HG02852 (cell line): ENCODE data around the gene SLC6A13.
"Not testable (repeated sequence)": the region's sequence is repeated elsewhere in the genome, so short reads cannot be mapped to it uniquely, and the experiment has no call there.

Experiments
- ATAC-seq: cut with Tn5 transposase; IDR thresholded peaks from one replicate; pipeline ENCODE4 v1.9.1; 2021; ENCODE audit warnings: mild to moderate bottlenecking, moderate library complexity; ENCODE audit not compliant: unreplicated experiment

The SLC6A13 gene

GRCh38 chr12:262817-263216 is at the start of gene SLC6A13:
SLC6A13 (minus strand) TSS chr12:262836; CDS start chr12:260052, 2,784 bp downstream.
- no peak for ATAC-seq

DNA sequence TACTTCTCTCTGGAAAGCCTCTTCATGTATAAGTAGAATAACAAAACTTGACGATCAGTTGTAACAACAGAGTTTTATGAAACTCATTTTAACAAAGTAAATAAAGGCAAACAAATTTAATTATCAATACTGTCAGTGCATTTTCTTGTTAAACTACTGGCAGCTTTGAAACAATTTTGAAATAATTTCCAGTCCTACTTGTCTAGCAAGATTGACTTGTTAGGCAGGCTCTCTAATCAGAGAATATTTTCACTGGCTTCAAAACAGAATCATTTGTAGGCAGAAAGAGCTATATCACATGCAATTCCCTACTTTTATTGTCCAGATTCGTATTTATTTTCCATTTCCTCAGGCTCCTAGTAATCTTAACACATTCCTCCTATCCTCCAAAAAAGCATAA is 45.9 kb upstream of the SLC6A13 start:
- no peak for ATAC-seq

DNA sequence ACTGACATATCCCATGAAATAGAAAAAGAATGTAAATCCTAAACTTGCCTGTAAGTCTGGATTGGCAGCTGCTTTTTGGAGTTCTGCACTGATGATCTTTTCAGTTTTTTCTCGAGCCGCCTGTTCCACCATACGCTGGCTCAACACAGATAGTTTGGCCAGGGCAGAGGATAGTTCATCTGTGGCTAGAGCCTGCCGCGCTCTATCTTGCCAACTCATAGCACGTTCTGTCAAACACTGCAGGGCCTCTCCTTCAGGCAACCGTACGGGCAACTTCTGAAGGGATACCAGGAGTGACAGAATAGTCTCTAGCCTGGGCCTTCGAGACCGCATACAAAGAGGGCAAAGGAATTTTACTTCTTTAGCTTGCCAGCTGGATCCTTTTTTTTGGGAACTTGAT is 44.8 kb upstream of the SLC6A13 start:
- no peak for ATAC-seq

DNA sequence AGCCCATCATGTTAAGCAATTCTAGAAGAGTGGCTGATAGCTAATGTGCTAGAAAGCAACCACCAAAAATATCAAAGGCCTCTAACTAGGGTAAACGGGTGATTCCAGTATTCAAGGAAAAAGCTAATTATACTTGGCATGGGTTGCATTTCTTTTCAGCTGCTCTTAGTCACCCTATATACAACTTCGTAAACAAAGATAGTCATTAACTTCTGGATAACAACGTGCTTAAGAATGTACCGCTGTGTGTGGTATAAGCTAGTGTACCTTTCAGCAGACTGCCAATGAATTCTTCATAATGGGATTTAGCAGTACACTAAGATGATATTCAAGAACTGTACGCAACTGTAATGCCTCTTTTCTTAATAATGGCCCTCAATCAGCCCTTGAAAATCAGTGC is 42.2 kb upstream of the SLC6A13 start:
- ATAC-seq: no peak

DNA sequence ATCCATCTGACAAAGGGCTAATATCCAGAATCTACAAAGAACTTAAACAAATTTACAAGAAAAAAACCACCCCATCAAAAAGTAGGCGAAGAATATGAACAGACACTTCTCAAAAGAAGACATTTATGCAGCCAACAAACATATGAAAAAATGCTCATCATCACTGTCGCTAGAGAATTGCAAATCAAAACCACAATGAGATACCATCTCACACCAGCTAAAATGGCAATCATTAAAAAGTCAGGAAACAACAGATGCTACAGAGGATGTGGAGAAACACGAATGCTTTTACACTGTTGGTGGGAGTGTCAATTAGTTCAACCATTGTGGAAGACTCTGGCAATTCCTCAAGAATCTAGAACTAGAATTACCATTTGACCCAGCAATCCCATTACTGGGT is 40.1 kb upstream of the SLC6A13 start:
- ATAC-seq: not testable (repeated sequence)

- not testable (repeated sequence) for ATAC-seq
These were observed 37.5 kb upstream of the SLC6A13 start for GRCh38 chr12:300166-300565.

DNA sequence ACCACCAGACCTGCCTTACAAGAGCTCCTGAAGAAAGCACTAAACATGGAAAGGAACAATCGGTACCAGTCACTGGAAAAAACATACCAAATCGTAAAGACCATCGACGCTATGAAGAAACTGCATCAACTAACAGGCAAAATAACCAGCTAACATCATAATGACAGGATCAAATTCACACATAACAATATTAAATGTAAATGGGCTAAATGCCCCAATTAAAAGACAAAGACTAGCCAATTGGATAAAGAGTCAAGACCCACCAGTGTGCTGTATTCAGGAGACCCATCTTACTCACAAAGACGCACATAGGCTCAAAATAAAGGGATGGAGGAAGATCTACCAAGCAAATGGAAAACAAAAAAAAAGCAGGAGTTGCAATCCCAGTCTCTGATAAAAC is 36.9 kb upstream of the SLC6A13 start:
- not testable (repeated sequence) for ATAC-seq

- ATAC-seq: not testable (repeated sequence)
These were observed 35.4 kb upstream of the SLC6A13 start for GRCh38 chr12:298059-298458.

DNA sequence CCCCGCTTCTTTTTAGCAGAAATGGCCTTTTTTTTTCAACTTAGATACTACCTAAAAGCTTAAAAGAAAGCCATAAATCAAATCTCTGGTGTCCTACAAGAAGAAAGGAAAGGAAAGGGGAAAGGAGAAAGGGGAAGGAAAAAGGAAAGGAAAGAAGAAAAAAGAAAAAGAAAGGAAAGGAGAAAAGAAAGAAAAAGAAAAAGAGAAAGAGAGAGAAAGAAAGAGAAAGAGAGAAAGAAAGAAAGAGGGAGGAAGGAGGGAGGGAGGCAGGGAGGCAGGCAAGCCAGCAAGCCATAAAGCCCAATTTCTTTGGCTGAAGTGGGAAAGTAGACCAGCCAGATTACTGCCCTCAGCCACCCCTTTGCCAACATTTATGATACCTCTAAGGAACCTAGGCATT is 32.5 kb upstream of the SLC6A13 start:
- ATAC-seq: no peak

DNA sequence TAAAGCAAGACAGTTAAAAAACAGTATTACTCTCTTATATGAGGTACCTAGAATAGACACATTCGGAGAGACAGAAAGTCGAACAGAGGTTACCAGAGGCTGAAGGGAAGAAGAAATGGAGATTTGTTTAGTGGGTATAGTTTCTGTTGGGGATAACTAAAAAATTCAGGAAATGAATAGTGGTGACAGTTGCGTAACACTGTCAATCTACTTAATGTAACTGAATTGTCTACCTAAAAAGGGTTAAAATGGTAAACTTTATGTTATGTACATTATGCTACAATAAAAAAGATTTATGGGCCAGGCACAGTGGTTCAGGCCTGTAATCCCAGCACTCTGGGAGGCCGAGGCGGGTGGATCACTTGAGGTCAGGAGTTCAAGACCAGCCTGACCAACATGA is 30.6 kb upstream of the SLC6A13 start:
- no peak for ATAC-seq

GRCh38 chr12:292186-292585 is 29.6 kb upstream of the SLC6A13 start:
- no peak for ATAC-seq

GRCh38 chr12:291153-291723 is 28.6 kb upstream of the SLC6A13 start:
- no peak for ATAC-seq

- ATAC-seq: no peak
These were observed 26.1 kb upstream of the SLC6A13 start for GRCh38 chr12:288687-289086.

DNA sequence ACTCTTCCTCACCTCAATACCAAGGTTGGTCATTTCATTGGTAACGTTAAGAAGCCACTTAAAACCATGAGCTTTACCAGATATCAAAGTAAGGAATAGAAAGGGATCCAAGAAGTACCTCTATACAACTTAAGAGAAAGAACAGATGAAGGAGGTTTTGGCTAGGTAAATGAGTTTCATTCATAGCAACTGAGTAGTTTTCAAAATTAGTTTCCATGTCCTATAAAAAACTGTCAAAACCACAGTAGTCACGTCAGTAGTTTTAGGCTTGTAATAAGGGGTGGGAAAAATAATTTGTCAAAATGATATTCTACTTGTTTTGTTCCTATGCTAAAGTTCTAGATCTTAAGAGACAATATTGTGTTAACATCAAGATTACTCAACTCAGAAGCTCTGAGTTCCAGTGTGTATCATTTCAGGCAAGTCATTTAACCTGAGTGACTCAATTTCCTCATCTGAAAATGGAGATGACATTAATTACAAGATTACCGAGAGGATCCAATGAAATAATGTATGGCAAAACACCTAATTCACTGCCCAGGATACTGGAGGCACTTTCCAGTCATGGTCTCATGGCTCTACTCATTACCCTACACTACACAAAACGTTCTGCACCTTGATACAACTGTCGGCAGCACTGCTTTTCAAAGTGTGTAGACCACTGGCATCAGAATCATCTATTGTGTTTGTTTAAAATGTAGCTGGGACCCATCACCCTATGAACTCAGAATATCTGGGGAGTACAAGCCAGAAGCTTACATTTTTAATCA is 24.1 kb upstream of the SLC6A13 start:
- ATAC-seq: no peak

DNA sequence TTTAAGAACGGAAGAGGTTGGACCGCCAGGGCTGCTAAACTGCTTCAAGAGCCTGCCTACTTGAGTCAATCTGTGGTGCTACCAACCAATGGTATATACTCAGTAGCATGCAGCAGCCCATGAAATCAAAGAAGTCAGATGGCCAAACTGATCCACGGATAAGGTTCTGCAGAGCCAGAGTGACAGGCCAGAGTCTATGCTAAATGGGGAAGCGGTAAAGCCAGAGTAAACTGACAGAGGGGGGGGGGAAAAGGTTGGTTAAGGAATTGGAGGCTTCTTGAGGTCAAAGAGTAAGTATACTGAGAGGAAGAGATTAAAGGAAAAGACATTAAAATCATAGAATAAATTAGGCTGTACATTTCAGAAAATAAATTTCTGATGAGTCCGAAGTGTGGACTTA is 15.4 kb upstream of the SLC6A13 start:
- ATAC-seq: no peak

DNA sequence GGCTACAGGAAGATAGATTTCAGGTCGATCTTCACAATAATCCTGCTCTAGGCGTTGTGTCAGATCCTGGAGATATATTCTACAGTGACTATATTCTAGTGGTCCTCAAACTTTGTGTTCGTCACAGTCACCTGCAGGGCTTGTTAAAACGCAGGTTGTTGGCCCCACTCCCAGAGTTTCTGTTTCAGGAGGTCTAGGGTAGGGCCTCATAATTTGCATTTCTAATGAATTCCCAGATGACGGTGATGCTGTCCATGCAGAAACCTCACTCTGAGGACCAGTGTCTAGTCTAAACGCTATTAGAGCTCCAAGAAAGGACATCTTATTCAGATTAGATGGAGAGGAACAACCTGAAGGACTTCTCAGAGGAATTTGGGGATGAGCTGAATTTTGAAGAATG is 13.2 kb upstream of the SLC6A13 start:
- no peak for ATAC-seq

GRCh38 chr12:273382-273781 is 10.7 kb upstream of the SLC6A13 start:
- ATAC-seq: no peak

DNA sequence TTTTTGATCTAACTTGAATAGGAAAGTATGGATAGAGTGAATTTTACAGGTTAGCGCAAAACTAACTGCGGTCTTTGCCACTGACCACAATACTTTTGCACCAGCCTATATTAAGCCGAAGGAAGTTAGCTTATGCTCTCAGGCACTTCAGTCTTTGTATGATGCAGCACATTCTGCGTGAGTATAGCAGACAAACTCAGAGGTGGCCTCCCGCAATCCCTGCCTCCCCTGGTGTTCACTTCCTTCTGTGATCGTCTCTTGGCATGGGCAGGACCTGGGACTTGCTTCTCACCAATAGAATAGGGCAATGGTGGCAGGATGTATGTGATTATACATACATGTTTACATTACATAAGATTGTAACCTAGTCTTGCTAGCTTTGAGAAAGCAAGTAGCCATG is 10.3 kb upstream of the SLC6A13 start:
- no peak for ATAC-seq

GRCh38 chr12:271161-271560 is 8.5 kb upstream of the SLC6A13 start:
- ATAC-seq: no peak

DNA sequence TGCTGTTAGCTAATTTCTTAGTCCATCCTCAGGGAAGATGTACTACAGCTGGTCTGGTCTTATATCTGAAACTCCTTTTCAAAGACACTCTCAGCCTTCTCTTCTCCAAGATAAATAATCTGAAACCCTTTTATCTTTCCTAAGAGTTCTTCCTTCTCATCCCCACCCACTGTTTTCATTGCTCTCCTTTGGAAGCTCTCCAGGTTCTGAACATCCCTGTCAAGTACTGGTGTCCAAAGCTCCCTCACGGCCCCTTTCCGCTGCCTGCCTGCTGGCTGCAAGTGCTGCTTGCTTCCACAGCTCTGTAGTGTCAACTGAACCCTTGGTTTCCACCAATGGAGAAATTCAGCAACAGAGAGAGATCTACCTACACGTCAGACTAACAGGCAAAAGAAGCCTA is 6.6 kb upstream of the SLC6A13 start:
- no peak for ATAC-seq

GRCh38 chr12:268483-268840 is 5.8 kb upstream of the SLC6A13 start:
- ATAC-seq: no peak

GRCh38 chr12:267581-268482 is 5.2 kb upstream of the SLC6A13 start:
- no peak for ATAC-seq
